ENCODE results near the gene ALG9. TPM values are rescaled to one million over a fixed set of nuclear protein-coding genes. Genes with fewer than 3 reads are reported as not detected.

ALG9 gene
- total RNA-seq, 2 donors from 2014 or later = 24.9 to 26.5 TPM

DNA sequence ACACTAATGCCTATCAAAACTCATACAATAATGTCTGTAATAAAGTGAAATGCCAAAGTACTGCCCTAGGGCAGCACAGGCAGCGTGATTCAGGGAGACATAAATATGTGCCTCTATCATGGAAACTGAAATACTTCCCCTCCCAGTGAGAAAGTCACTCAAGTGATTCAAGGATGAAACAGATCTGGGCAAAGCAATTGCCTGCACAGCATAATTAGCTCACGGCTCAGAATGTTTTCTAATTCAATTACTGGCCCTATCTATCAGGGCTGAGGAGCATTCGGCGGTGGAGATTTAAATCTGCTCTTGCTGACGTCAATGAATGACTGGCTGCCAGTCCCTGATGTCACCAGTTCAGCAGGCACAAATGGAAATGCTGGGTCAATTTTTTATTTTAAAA, 77.5 kb downstream of the ALG9 start:
- 88% methylated on average over 5 of the region's 5 CpGs for WGBS
- no peaks in the 10 kb centered on the region for H3K4me1 ChIP-seq (replicated peaks)
- H3K9me3 ChIP-seq = no peaks in the 10 kb centered on the region
- H3K4me3 ChIP-seq = no peak overlapping the region
- TF ChIP-seq POLR2A (IDR thresholded peaks at IDR 0.05) (no peak), POLR2AphosphoS5 (IDR thresholded peaks at IDR 0.05) (no peak)
- TF ChIP-seq, protein P1, sequence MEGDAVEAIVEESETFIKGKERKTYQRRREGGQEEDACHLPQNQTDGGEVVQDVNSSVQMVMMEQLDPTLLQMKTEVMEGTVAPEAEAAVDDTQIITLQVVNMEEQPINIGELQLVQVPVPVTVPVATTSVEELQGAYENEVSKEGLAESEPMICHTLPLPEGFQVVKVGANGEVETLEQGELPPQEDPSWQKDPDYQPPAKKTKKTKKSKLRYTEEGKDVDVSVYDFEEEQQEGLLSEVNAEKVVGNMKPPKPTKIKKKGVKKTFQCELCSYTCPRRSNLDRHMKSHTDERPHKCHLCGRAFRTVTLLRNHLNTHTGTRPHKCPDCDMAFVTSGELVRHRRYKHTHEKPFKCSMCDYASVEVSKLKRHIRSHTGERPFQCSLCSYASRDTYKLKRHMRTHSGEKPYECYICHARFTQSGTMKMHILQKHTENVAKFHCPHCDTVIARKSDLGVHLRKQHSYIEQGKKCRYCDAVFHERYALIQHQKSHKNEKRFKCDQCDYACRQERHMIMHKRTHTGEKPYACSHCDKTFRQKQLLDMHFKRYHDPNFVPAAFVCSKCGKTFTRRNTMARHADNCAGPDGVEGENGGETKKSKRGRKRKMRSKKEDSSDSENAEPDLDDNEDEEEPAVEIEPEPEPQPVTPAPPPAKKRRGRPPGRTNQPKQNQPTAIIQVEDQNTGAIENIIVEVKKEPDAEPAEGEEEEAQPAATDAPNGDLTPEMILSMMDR (IDR thresholded peaks at IDR 0.05) = no peak
- H3K27ac ChIP-seq = no peak overlapping the region
- no peaks in the 10 kb centered on the region for H3K27me3 ChIP-seq (replicated peaks; ENCODE audit: insufficient read depth)
- intact Hi-C loops (cut with DNase I) = no loop called here
- H3K36me3 ChIP-seq = no peaks in the 10 kb centered on the region
- no peak for DNase-seq (ENCODE audit: low spot score)

DNA sequence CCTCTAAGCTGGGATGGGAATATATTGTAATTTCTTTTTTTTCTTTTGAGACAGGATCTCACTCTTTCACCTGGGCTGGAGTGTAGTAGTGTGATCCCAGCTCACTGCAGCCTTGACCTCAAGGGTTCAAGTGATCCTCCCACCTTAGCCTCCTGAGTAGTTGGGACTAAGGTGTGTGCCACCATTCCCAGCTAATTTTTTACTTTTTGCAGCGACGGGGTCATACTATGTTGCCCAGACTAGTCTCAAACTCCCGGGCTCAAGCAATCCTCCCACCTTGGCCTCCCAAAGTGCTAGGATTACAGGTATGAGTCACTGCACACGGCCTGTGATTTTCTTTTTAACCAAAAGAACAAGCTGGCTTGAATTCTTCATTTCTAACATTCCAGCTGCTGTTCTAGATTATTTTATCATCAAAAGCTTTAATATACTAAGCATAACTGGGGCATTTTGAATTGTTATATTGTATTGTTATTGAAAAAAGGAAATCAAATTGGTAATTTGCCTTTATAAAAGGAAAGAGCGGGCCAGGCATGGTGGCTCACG, 78.4 kb downstream of the ALG9 start:
- Histone ChIP-seq H3K4me3 (no peak overlapping the region), H3K9me3 (no peaks in the 10 kb centered on the region), H3K27me3 (replicated peaks; ENCODE audit: insufficient read depth) (no peaks in the 10 kb centered on the region), H3K27ac (no peak overlapping the region), H3K4me1 (replicated peaks) (peaks cover 6% of the 10 kb centered on the region), H3K36me3 (no peaks in the 10 kb centered on the region)
- intact Hi-C loops (cut with DNase I) = no loop called here
- 89% methylated on average over 6 of the region's 6 CpGs for WGBS
- no peak for DNase-seq (ENCODE audit: low spot score)
- TF ChIP-seq POLR2A (IDR thresholded peaks at IDR 0.05) = no peak
- TF ChIP-seq, protein P1 (IDR thresholded peaks at IDR 0.05) = no peak
- TF ChIP-seq POLR2AphosphoS5 (IDR thresholded peaks at IDR 0.05) = no peak

DNA sequence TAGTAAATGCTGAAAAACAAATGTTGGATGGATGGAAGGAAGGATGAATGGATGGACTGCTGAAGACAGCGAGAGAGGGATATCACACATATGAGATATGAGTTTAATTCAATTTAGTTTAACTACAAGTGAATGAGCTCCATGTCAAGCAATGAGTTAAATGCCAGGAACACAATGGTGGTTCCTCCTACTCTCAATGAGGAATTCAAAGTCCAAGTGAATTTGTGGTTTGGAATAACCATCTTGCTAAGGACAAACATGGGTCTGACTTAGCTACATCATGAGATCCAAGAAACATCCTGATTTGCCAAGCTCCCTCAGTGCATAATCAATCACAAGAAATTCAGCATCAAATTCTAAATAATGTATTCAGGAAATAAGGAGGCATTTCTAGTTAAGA, 79.1 kb downstream of the ALG9 start:
- Histone ChIP-seq H3K4me1 (replicated peaks) (peaks cover 8% of the 10 kb centered on the region), H3K36me3 (no peaks in the 10 kb centered on the region), H3K27ac (no peak overlapping the region), H3K4me3 (no peak overlapping the region), H3K9me3 (no peaks in the 10 kb centered on the region), H3K27me3 (replicated peaks; ENCODE audit: insufficient read depth) (no peaks in the 10 kb centered on the region)
- WGBS = 97% methylated on average over 1 of the region's 1 CpG
- no peak for DNase-seq (ENCODE audit: low spot score)
- intact Hi-C loops (cut with DNase I) = no loop called here
- TF ChIP-seq, protein P1 (IDR thresholded peaks at IDR 0.05) = no peak
- TF ChIP-seq POLR2AphosphoS5 (IDR thresholded peaks at IDR 0.05) = no peak
- no peak for TF ChIP-seq POLR2A (IDR thresholded peaks at IDR 0.05)

DNA sequence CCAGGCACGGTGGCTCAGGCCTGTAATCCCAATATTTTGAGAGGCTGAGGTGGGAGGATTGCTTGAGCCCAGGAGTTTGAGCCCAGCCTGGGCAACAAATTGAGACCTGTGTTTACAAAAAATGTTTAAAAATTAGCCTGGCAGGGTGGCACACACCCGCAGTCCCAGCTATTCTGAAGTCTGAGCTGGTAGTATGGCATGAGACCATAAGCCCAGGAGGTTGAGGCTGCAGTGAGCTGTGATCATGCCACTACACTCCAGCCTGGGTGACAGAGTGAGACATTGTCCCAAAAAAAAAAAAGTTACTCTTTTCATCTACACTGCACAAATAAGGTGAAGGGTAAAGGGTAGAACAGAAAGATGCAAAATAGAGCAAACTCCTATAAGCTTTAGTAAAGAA, 82.9 kb downstream of the ALG9 start:
- intact Hi-C loops (cut with DNase I) = no loop called here
- WGBS = 56% methylated on average over 2 of the region's 2 CpGs
- peak overlapping the region in 1 of 2 donors; percentile 50 for H3K27ac ChIP-seq

GRCh38 chr11:111788051-111788450, 83.3 kb downstream of the ALG9 start:
- Histone ChIP-seq H3K27ac (peak overlapping the region in 1 of 2 donors; percentile 50), H3K36me3 (no peaks in the 10 kb centered on the region), H3K4me3 (no peak overlapping the region), H3K4me1 (replicated peaks) (peaks cover 8% of the 10 kb centered on the region), H3K27me3 (replicated peaks; ENCODE audit: insufficient read depth) (no peaks in the 10 kb centered on the region), H3K9me3 (no peaks in the 10 kb centered on the region)
- TF ChIP-seq POLR2AphosphoS5 (IDR thresholded peaks at IDR 0.05) = peak; percentile 64
- TF ChIP-seq, protein P1 (IDR thresholded peaks at IDR 0.05) = no peak
- peak; percentile 81 for DNase-seq (ENCODE audit: low spot score)
- intact Hi-C loops (cut with DNase I) = no loop called here
- 20% methylated on average over 2 of the region's 2 CpGs for WGBS

More for the DNA sequence above, 82.9 kb downstream of the ALG9 start:
- Histone ChIP-seq H3K36me3 (no peaks in the 10 kb centered on the region), H3K9me3 (no peaks in the 10 kb centered on the region), H3K4me1 (replicated peaks) (peaks cover 8% of the 10 kb centered on the region), H3K4me3 (no peak overlapping the region), H3K27me3 (replicated peaks; ENCODE audit: insufficient read depth) (no peaks in the 10 kb centered on the region)
- no peak for DNase-seq (ENCODE audit: low spot score)
- TF ChIP-seq POLR2A (IDR thresholded peaks at IDR 0.05) (no peak), POLR2AphosphoS5 (IDR thresholded peaks at IDR 0.05) (no peak)
- TF ChIP-seq, protein P1 (IDR thresholded peaks at IDR 0.05) = no peak
